T1000 (cell line): ENCODE measurements around the gene NCKAP5.
A peak's percentile ranks its signal among the peaks of the same experiment; 100 is the strongest.

Experiments
- DNase-seq: peaks from one replicate; lab custom pipeline; 2025; ENCODE audit warnings: mixed read lengths; lab: John Stamatoyannopoulos, UW

Gene NCKAP5

GRCh38 chr2:133204421-133204820, 363.8 kb downstream of the NCKAP5 start:
- no peak for DNase-seq

GRCh38 chr2:133200684-133201421, 367.4 kb downstream of the NCKAP5 start:
- DNase-seq, result peak; percentile 25

- no peak for DNase-seq
Measured at GRCh38 chr2:133198678-133199077, 369.6 kb downstream of the NCKAP5 start.

- no peak for DNase-seq
Measured at GRCh38 chr2:133197156-133197555, 371.1 kb downstream of the NCKAP5 start.

GRCh38 chr2:133194777-133195335, 373.4 kb downstream of the NCKAP5 start:
- DNase-seq, result no peak

- no peak for DNase-seq
Measured at GRCh38 chr2:133194362-133194655, 374.0 kb downstream of the NCKAP5 start.

- DNase-seq, result no peak
Measured at GRCh38 chr2:133193544-133194361, 374.5 kb downstream of the NCKAP5 start.

GRCh38 chr2:133192028-133192427, 376.2 kb downstream of the NCKAP5 start:
- DNase-seq, result no peak

- DNase-seq, result no peak
Measured at GRCh38 chr2:133177196-133177595, 391.1 kb downstream of the NCKAP5 start.

GRCh38 chr2:133175926-133176325, 392.3 kb downstream of the NCKAP5 start:
- DNase-seq, result no peak

- DNase-seq, result no peak
Measured at GRCh38 chr2:133173224-133173623, 395.0 kb downstream of the NCKAP5 start.

GRCh38 chr2:133171393-133172004, 396.8 kb downstream of the NCKAP5 start:
- peak; percentile 12 for DNase-seq

- no peak for DNase-seq
Measured at GRCh38 chr2:133169274-133169912, 398.9 kb downstream of the NCKAP5 start.

GRCh38 chr2:133167990-133168389, 400.3 kb downstream of the NCKAP5 start:
- no peak for DNase-seq

- DNase-seq, result no peak
Measured at GRCh38 chr2:133167223-133167622, 401.0 kb downstream of the NCKAP5 start.

GRCh38 chr2:133166031-133166430, 402.2 kb downstream of the NCKAP5 start:
- no peak for DNase-seq

GRCh38 chr2:133163111-133163510, 405.2 kb downstream of the NCKAP5 start:
- no peak for DNase-seq

GRCh38 chr2:133158442-133158841, 409.8 kb downstream of the NCKAP5 start:
- no peak for DNase-seq

GRCh38 chr2:133158024-133158423, 410.2 kb downstream of the NCKAP5 start:
- no peak for DNase-seq

GRCh38 chr2:133157141-133157540, 411.1 kb downstream of the NCKAP5 start:
- DNase-seq, result no peak

- DNase-seq, result no peak
Measured at GRCh38 chr2:133152801-133153200, 415.5 kb downstream of the NCKAP5 start.

GRCh38 chr2:133148187-133148586, 420.1 kb downstream of the NCKAP5 start:
- no peak for DNase-seq
